Endothelial cell of umbilical vein (primary cell): ENCODE data around the gene C5orf15. TPM values are rescaled to one million over a fixed set of nuclear protein-coding genes. Genes with fewer than 3 reads are reported as not detected.
A peak's percentile ranks its signal among the peaks of the same experiment; 100 is the strongest.

Source experiments
- BruUV-seq: library from RNA; stranded (reverse); fragments of 400-500 nt; replicated peaks from 2 replicates; lab custom pipeline; 2021; lab: Mats Ljungman, UMichigan
- CTCF ChIA-PET: fragments of 300-600, 350-600 bp; sonication (Branson Sonifier 250); formaldehyde crosslinking; loops from one replicate; lab custom pipeline; 2021; ENCODE audit warnings: antibody characterized with exemption, inconsistent platforms; lab: Charles Lee
- POLR2A ChIA-PET: fragments of 300-600, 350-600 bp; sonication (Branson Sonifier 250); formaldehyde crosslinking; loops from one replicate; lab custom pipeline; 2021; ENCODE audit warnings: antibody characterized with exemption, inconsistent platforms; lab: Charles Lee
- DNase-seq: peaks from one replicate; pipeline ENCODE4 v3.0.0-alpha.2; 2011; ENCODE audit warnings: low read depth, low spot score
- FAIRE-seq: peaks from 2 replicates; lab custom pipeline; 2011; peaks lifted over from hg19 to GRCh38; lab: Jason Lieb, UNC
- H2AFZ ChIP-seq: 2 replicates; pipeline ENCODE4 v1.6.0; 2012; ENCODE audit warnings: low read depth, low read length, control low read depth, inconsistent platforms
- H3K27ac ChIP-seq: 2 replicates; pipeline ENCODE4 v1.5.1; 2011; ENCODE audit warnings: low read depth, mild to moderate bottlenecking, control low read depth, low read length, moderate library complexity; ENCODE audit not compliant: insufficient read depth
- H3K27me3 ChIP-seq, 2 experiments: 2 replicates each; pipeline versions ENCODE4 v1.6.0 to v1.6.1; 2011; ENCODE audit warnings: low read length in 2 of 2, mixed read lengths in 1 of 2; ENCODE audit not compliant: control insufficient read depth in 2 of 2, insufficient read depth in 2 of 2
- H3K36me3 ChIP-seq, 2 experiments: 2 replicates in 1 of 2; 3 replicates in 1 of 2; pipeline ENCODE4 v1.5.1; 2011; ENCODE audit warnings: low read length in 2 of 2, mild to moderate bottlenecking in 1 of 2, moderate library complexity in 1 of 2; ENCODE audit not compliant: control insufficient read depth in 2 of 2, insufficient read depth in 2 of 2; ENCODE audit errors: extremely low read depth in 1 of 2
- H3K4me1 ChIP-seq: 3 replicates; pipeline ENCODE4 v1.5.1; 2011; ENCODE audit warnings: mild to moderate bottlenecking, low read length; ENCODE audit not compliant: control insufficient read depth, insufficient read depth; ENCODE audit errors: extremely low read depth
- H3K4me2 ChIP-seq: 2 replicates; pipeline ENCODE4 v1.6.1; 2011; ENCODE audit warnings: low read length, control low read depth, mixed read lengths; ENCODE audit not compliant: insufficient read depth
- H3K4me3 ChIP-seq, 3 experiments: fragments of 200-600 bp in 1 of 3; sonication (generic), shearing (Covaris generic) in 1 of 3; replicated peaks in 1 of 3; 2 replicates each; pipeline ENCODE4 v1.5.1; 2011 to 2016; ENCODE audit warnings: control low read depth in 3 of 3, low read length in 3 of 3, mild to moderate bottlenecking in 2 of 3, inconsistent platforms in 1 of 3, low read depth in 1 of 3, moderate library complexity in 1 of 3; ENCODE audit not compliant: insufficient read depth in 1 of 3
- H3K79me2 ChIP-seq: 2 replicates; pipeline ENCODE4 v1.6.0; 2012; ENCODE audit warnings: low read length, inconsistent platforms; ENCODE audit not compliant: control insufficient read depth, insufficient read depth
- H3K9ac ChIP-seq: replicated peaks from 2 replicates; pipeline ENCODE3; 2011; ENCODE audit warnings: low read length, control low read depth; ENCODE audit not compliant: insufficient read depth; ENCODE audit errors: extremely low read depth
- H3K9me1 ChIP-seq: replicated peaks from 3 replicates; pipeline ENCODE4 v1.6.0; 2011; ENCODE audit warnings: mild to moderate bottlenecking, low read length; ENCODE audit not compliant: control insufficient read depth, insufficient read depth; ENCODE audit errors: extremely low read depth
- H3K9me3 ChIP-seq: replicated peaks from 2 replicates; pipeline ENCODE4 v1.5.1; 2012; ENCODE audit warnings: low read length, inconsistent platforms; ENCODE audit not compliant: control insufficient read depth, insufficient read depth
- H4K20me1 ChIP-seq: replicated peaks from 2 replicates; pipeline ENCODE3; 2011; ENCODE audit warnings: mild to moderate bottlenecking, low read length; ENCODE audit not compliant: control insufficient read depth, insufficient read depth; ENCODE audit errors: extremely low read depth
- CTCF ChIP-seq, 2 donors: IDR thresholded peaks; 1 replicate in 1 of 2; 2 replicates in 1 of 2; pipeline ENCODE4 v1.5.1; 2011; ENCODE audit warnings: low read length in 2 of 2, mild to moderate bottlenecking in 2 of 2, moderate library complexity in 2 of 2, control low read depth in 1 of 2, inconsistent platforms in 1 of 2, low read depth in 1 of 2; ENCODE audit not compliant: insufficient read depth in 1 of 2; ENCODE audit errors: extremely low read depth in 1 of 2
- EZH2 ChIP-seq: IDR thresholded peaks from 2 replicates; pipeline ENCODE4 v1.6.1; 2012; ENCODE audit warnings: borderline replicate concordance, low read depth, mild to moderate bottlenecking, moderate library complexity, low read length, inconsistent platforms; ENCODE audit not compliant: severe bottlenecking
- FOS ChIP-seq: IDR thresholded peaks from 2 replicates; pipeline ENCODE4 v1.6.1; 2011; ENCODE audit warnings: mild to moderate bottlenecking, low read length, moderate library complexity, borderline replicate concordance; ENCODE audit not compliant: insufficient read depth
- GATA2 ChIP-seq: IDR thresholded peaks from 2 replicates; pipeline ENCODE4 v1.7.0; 2011; ENCODE audit warnings: low read depth, mild to moderate bottlenecking, moderate library complexity, mixed read lengths, low read length; ENCODE audit not compliant: insufficient read length, insufficient read depth
- JUN ChIP-seq: IDR thresholded peaks from 2 replicates; pipeline ENCODE4 v1.6.1; 2011; ENCODE audit warnings: borderline replicate concordance, low read depth; ENCODE audit not compliant: insufficient read length, insufficient read depth
- MAX ChIP-seq: IDR thresholded peaks from 2 replicates; pipeline ENCODE4 v1.6.1; 2011; ENCODE audit not compliant: insufficient read depth, insufficient read length
- MYC ChIP-seq: IDR thresholded peaks from one replicate; pipeline ENCODE4 v1.6.1; 2011; ENCODE audit warnings: mild to moderate bottlenecking, low read depth, low read length
- POLR2A ChIP-seq: IDR thresholded peaks from 2 replicates; pipeline ENCODE4 v1.6.1; 2012; ENCODE audit warnings: low read depth, mild to moderate bottlenecking, control low read depth, low read length
- POLR2AphosphoS5 ChIP-seq: IDR thresholded peaks from 2 replicates; pipeline ENCODE4 v1.6.1; 2012; ENCODE audit warnings: low read depth, mild to moderate bottlenecking, control low read depth, low read length, moderate library complexity; ENCODE audit not compliant: insufficient read depth
- dilution Hi-C: fragments of 300-500 bp; cut with MboI; formaldehyde crosslinking; loops from one replicate; pipeline ENCODE4 v1.15.0; 2019; ENCODE audit warnings: low sequenced_read_pairs; ENCODE audit not compliant: extremely low pct_ligation_motif_present
- intact Hi-C: fragments of 100-400 bp; cut with micrococcal nuclease; formaldehyde crosslinking; loops from one replicate; pipeline ENCODE4 v1.10.0; 2022
- polyA plus RNA-seq, 4 experiments: library from polyadenylated mRNA; depleted of rRNA in 3 of 4; stranded (reverse) in 3 of 4; unstranded in 1 of 4; fragments of >200 nt; gene quantifications; 2 replicates each; pipeline versions ENCODE4 v1.2.1 to v1.2.3, GENCODE V29; 2011 to 2012; ENCODE audit warnings: missing spikeins in 1 of 4
- total RNA-seq: library from RNA; stranded (reverse); gene quantifications from 2 replicates; pipeline ENCODE4 v1.2.3, GENCODE V29; 2021

C5orf15 gene
- total and polyA plus RNA-seq, 2 donors (not counting 3 experiments of a cell fraction or from before 2014, with no cell fraction given) = 25.3 to 45.4 TPM

DNA sequence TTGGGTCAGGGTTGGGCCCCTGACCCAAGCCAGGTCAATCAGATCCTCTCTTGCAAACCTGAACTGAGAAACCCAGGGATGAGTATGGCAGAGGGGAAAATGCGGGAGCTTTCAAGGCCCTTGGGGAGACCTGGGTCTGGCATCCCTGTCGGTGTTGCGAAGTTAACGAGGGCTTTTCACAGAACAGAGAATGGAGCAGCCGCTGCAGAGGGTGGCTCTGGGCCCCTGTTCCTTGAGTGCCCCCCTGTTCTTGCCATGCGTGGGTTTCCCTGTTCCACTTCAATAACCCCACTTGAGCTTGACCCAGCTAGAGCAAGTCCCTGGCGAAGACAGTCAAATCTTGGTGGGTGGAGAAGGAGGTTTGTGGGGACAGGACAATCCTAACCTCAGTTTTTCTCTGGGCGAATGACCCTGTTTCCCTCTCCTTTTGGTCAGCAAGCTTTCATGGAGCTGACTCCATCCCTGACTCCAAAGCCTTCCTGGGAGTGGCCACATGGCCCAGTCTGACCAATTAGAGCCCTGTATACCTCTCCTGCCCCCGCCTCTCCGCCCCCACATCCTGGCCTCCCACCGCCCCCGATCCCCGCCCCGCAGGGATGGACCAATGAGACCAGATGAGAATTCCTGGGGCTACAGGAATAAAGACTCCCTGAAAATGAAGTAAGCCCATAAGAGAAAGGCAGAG, 39.3 kb upstream of the C5orf15 start:
- no peaks in the 10 kb centered on the region for H3K36me3 ChIP-seq
- H3K9me3 ChIP-seq = no peaks in the 10 kb centered on the region
- peaks cover 25% of the 10 kb centered on the region for H3K79me2 ChIP-seq
- H3K27ac ChIP-seq = no peak overlapping the region
- peaks cover 2 to 3% of the 10 kb centered on the region in 2 experiments for H3K27me3 ChIP-seq
- H3K4me1 ChIP-seq = peaks cover 16% of the 10 kb centered on the region
- no TSS peak for BruUV-seq
- TF ChIP-seq POLR2AphosphoS5 (no peak), CTCF (IDR thresholded peaks at IDR 0.05; ENCODE audit: extremely low read depth in 1 of 2, insufficient read depth in 1 of 2, low read depth in 1 of 2, low read length in 2 of 2) (no peak), FOS (no peak), JUN (no peak)
- ChIA-PET POLR2A (no interaction called here), CTCF (interaction anchor here (1.3 to 6.4 kb wide), 2 partner anchors 11 to 32 kb away, joined by 5 to 28 read pairs; no protein-coding TSS in a partner anchor)
- no peak overlapping the region for H3K4me2 ChIP-seq
- peak overlapping the region; percentile 49 for H2AFZ ChIP-seq
- intact Hi-C loops = no loop called here
- H3K9me1 ChIP-seq = no peaks in the 10 kb centered on the region
- no peak overlapping the region for H3K4me3 ChIP-seq
- dilution Hi-C loops = no loop called here
- no peaks in the 10 kb centered on the region for H4K20me1 ChIP-seq
- H3K9ac ChIP-seq = no peak overlapping the region
- FAIRE-seq (no peak), DNase-seq (no peak)

GRCh38 chr5:134006115-134006514, 37.7 kb upstream of the C5orf15 start:
- TF ChIP-seq FOS (no peak), GATA2 (no peak), MAX (no peak), CTCF (IDR thresholded peaks at IDR 0.05; ENCODE audit: extremely low read depth in 1 of 2, insufficient read depth in 1 of 2, low read depth in 1 of 2, low read length in 2 of 2) (no peak), EZH2 (no peak), MYC (no peak), POLR2A (no peak), POLR2AphosphoS5 (no peak), JUN (no peak)
- Histone ChIP-seq H3K9ac (no peak overlapping the region), H3K9me3 (no peaks in the 10 kb centered on the region), H3K4me3 (no peak overlapping the region), H2AFZ (no peak overlapping the region), H3K27ac (peak overlapping the region; percentile 93), H3K4me1 (peaks cover 21% of the 10 kb centered on the region), H3K36me3 (peaks cover 0 to 5% of the 10 kb centered on the region in 2 experiments), H3K27me3 (no peaks in the 10 kb centered on the region), H4K20me1 (no peaks in the 10 kb centered on the region), H3K79me2 (peaks cover 41% of the 10 kb centered on the region), H3K4me2 (peak overlapping the region; percentile 64), H3K9me1 (no peaks in the 10 kb centered on the region)
- no peak for DNase-seq
- BruUV-seq = no TSS peak
- ChIA-PET POLR2A (no interaction called here), CTCF (no interaction called here)
- dilution Hi-C loops = no loop called here
- intact Hi-C loops = no loop called here
- no peak for FAIRE-seq
